Choroid plexus epithelial cell (primary cell): ENCODE measurements around the gene EBLN1.

Experiments
- DNase-seq: peaks from one replicate; pipeline ENCODE4 v3.0.0-alpha.2; 2010; ENCODE audit warnings: low read depth
- H3K4me3 ChIP-seq: 2 replicates; pipeline ENCODE4 v1.5.1; 2011; ENCODE audit warnings: low read depth, mild to moderate bottlenecking, control low read depth, low read length, moderate library complexity
- TF ChIP-seq, protein P1 (sequence below): conservative IDR thresholded peaks from 2 replicates; pipeline ENCODE4 v1.5.1; 2011; ENCODE audit warnings: low read depth, mild to moderate bottlenecking, control low read depth, inconsistent platforms, low read length, moderate library complexity

EBLN1 gene

DNA sequence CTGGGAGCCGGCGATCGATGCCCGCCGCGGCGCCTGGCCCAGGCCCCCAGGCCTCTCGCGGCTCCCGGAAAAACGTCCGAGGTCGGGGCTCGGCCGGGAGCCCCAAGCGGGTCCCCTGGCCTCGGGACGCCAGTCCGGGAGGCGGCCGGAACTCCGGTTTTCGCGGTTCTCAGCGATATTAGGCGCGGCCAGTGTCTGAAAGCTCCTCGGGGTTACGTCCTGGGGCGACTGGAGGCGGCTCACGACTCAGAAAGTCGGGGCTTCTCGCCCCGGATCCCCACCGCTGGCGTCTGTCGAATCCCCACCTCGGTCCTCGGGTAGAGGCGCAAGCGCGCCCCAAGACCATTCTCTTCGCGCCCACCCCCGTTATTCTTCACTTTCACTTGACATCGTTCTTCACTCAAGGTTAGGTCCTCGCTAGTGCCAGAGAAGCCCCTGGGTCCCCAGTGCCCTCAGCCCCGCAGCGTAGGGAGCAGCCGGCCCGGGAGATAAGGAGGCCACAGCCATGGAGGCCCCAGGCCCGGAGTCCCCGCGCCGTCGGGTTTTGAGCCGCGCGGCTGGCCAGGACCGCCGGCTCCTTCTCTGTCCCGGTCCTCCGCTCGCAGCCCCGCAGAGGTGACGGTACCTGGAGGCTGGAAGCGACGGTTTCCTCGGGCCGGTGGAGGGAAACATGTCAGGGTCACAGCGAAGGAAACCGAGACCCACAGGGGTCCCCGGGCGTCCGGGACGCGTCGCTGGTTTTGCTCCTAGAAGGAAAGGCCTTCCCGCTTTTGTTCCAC lies 35.2 kb upstream of the EBLN1 start:
- DNase-seq: peak; percentile 17
- TF ChIP-seq, protein P1, sequence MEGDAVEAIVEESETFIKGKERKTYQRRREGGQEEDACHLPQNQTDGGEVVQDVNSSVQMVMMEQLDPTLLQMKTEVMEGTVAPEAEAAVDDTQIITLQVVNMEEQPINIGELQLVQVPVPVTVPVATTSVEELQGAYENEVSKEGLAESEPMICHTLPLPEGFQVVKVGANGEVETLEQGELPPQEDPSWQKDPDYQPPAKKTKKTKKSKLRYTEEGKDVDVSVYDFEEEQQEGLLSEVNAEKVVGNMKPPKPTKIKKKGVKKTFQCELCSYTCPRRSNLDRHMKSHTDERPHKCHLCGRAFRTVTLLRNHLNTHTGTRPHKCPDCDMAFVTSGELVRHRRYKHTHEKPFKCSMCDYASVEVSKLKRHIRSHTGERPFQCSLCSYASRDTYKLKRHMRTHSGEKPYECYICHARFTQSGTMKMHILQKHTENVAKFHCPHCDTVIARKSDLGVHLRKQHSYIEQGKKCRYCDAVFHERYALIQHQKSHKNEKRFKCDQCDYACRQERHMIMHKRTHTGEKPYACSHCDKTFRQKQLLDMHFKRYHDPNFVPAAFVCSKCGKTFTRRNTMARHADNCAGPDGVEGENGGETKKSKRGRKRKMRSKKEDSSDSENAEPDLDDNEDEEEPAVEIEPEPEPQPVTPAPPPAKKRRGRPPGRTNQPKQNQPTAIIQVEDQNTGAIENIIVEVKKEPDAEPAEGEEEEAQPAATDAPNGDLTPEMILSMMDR: no peak
- H3K4me3 ChIP-seq: peak overlapping the region; percentile 68

- TF ChIP-seq, protein P1: no peak
- DNase-seq: peak; percentile 54
- peak overlapping the region; percentile 68 for H3K4me3 ChIP-seq
Observed at GRCh38 chr10:22252224-22252800, 34.5 kb upstream of the EBLN1 start.

DNA sequence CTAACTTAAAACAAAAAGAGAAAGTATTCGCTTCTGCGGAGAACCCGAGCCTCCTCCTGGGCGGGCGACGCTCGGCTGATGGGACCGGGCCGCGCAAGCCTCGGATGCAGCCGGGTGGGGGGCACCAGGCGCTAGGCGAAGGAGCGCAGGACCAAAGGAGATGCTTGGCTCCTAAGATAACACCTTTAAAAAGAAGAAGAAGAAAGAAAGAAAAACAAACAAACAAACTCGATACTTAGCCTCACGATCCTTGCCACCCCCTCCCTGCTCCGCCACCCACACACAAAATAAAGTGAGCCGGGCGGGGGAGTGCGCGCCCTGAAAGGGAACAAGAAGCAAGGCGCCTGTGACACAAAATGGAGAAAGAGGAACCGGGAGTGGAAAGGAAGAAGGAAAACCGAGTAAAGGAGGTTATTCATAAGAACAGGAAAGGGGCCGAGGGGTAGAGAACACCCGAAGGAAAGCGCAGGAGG lies 34.0 kb upstream of the EBLN1 start:
- H3K4me3 ChIP-seq: peak overlapping the region; percentile 68
- TF ChIP-seq, protein P1: no peak
- DNase-seq: peak; percentile 54

DNA sequence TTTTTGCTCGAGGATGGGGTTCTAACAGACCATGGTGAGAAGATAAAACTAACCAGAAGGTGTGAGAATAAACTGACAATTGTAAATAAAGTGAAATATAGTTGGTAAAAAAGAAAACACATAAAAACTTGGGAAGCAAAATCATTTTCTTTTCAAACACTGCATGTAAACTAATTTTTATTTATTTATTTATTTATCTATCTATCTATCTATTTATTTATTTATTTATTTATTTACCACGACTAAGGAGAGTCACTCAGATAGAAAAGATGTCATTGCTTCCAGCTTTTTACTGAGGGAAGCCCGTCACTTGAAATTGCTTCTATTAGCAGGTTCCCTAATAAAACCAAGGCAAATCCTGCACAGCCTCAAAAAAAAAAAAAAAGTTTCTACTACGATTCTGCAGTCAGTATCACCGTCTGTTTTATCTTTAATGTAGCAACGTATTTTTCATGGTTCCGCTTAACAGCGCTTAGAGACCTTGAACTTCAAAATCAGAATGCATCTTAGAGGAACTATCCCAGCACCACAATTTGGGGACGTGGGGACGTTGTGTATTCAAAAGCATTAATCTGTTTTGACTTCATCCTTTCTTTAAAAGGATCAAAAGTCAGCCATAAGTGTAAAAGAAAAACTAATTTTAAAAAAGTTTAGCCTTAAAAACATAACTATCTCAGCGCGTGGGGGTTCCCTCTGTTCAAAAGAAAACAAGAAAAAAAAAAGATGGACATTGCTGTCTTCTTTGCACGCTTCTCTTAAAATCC lies 33.3 kb upstream of the EBLN1 start:
- DNase-seq: peak; percentile 27
- peak overlapping the region; percentile 68 for H3K4me3 ChIP-seq
- TF ChIP-seq, protein P1: no peak

- TF ChIP-seq, protein P1: no peak
- DNase-seq: no peak
- no peak overlapping the region for H3K4me3 ChIP-seq
Observed at GRCh38 chr10:22247636-22248035, 29.8 kb upstream of the EBLN1 start.

DNA sequence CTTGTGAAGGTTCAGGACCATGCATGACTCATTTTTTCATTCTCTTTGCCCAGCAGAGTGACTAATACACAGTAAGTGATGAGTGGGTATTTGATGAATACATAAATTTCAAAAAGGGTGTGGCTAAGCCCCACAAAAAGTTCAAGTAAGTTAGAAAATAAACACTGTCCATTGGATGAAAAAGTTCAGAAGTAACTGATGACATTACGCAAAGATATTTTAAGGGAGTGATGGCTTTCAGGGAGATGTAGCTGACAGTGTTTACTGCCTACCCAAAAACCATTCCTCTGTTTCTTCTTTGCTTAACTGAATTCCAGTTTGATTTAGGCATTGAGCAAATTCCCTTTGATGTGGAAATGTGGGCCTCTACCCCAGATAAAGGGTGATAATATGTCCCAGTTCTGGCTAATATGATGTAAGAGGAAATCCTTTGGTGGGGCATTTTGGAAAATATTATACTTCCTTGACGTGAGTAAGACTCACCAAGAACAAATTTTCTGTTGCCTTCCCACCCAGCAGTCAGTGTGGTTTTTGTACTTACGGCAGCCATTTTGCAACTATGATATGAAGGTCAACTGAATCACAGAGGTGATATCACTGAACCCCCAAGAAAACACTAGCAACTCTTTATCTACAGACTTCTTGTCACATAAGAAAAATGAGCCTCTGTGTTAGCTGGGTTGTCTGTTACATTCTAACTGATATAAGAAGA lies 29.0 kb upstream of the EBLN1 start:
- no peak overlapping the region for H3K4me3 ChIP-seq
- peak; percentile 77 for DNase-seq
- TF ChIP-seq, protein P1: no peak
